Measurements from ENCODE around the gene NR2F1-AS1. TPM values are rescaled to one million over a fixed set of nuclear protein-coding genes. Genes with fewer than 3 reads are reported as not detected.

NR2F1-AS1 gene
- total and polyA plus RNA-seq, 2 of the 4 experiments (the other 2 are of a cell fraction): 12.5 to 12.8 TPM

DNA sequence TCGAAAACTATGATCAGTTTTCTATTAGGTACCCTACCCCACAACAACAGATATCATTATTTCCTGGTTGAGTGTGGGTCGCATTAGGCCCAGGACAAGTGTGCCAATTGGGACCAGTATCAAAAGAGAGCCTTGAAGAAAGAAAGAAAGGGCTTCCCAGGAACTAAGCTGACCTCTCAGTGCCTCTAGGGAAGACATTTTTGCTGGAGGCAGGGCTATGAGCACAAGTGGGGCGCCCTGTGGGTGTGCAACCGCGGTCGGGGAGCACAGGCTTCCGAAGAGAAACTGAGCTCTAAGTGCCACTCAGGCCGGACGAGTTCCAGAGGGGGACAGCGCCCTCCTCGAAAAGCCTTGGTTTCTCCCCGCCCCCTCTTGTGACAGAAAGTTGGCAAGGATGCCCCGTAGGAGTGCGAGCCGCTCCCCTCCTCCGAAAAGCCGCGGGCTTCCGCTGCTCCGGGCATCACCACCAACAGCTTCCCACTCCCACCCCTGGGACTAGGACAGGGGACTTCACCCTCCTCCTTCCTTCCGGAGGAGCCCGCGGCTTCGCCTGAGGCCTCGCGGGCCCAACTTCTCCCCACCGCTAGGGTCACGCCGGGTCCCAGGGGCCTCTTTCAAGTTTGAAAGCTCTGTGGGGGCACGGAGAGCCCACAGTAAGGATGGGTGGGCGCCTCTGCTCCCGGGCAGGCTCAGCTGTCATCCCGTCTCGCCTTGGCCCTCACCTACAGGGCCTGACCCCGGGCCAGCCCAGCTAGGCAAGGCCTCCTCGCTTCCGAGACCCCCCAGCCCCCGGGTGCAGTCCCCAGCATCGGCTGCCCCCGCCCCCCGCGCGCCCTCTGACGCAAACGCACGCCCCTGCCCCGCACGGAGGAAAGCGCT is 2.0 kb downstream of the NR2F1-AS1 start:
- Histone ChIP-seq H3K4ac (ENCODE audit: low read depth, low read length) (peak overlapping the region; percentile 98), H2BK120ac (ENCODE audit: low read depth, low read length) (peak overlapping the region; percentile 98), H3K23ac (ENCODE audit: low read depth, low read length) (peak overlapping the region; percentile 98), H2AFZ (replicated peaks; ENCODE audit: low read length, poor library complexity) (peak overlapping the region; percentile 86), H3K27ac (ENCODE audit: insufficient read depth, low read length) (peak overlapping the region; percentile 96), H4K20me1 (ENCODE audit: insufficient read depth, low read length) (no peaks in the 10 kb centered on the region), H3K79me1 (ENCODE audit: low read depth in 1 of 2, low read length in 2 of 2) (peaks cover 13 to 44% of the 10 kb centered on the region in 2 experiments), H3K4me3 (ENCODE audit: insufficient read depth, low read depth, low read length) (peak overlapping the region; percentile 81), H4K91ac (ENCODE audit: insufficient read depth, low read depth, low read length) (peak overlapping the region; percentile 98), H3K9ac (ENCODE audit: low read depth, low read length) (peak overlapping the region; percentile 93), H4K8ac (ENCODE audit: low read depth in 2 of 2, low read length in 2 of 2) (peak overlapping the region; percentile 95 to 100), H3K18ac (ENCODE audit: low read depth, low read length) (peak overlapping the region; percentile 95), H2AK5ac (ENCODE audit: low read depth, low read length) (peak overlapping the region; percentile 90), H3K9me3 (ENCODE audit: control insufficient read depth, insufficient read depth, low read length) (no peaks in the 10 kb centered on the region), H4K5ac (ENCODE audit: low read depth, low read length) (peak overlapping the region; percentile 95), H3K4me1 (ENCODE audit: control insufficient read depth, insufficient read depth, low read length) (peaks cover 10% of the 10 kb centered on the region), H2BK20ac (ENCODE audit: low read depth, low read length) (peak overlapping the region; percentile 86), H2BK15ac (ENCODE audit: low read depth, low read length) (peak overlapping the region; percentile 97), H3K56ac (ENCODE audit: extremely low read depth, insufficient read depth, low read length) (peak overlapping the region; percentile 91), H3K36me3 (ENCODE audit: control insufficient read depth, insufficient read depth, low read length) (no peaks in the 10 kb centered on the region), H2AK9ac (replicated peaks; ENCODE audit: low read depth, low read length, poor library complexity) (peak overlapping the region; percentile 98), H3K27me3 (ENCODE audit: control insufficient read depth, insufficient read depth, low read length) (no peaks in the 10 kb centered on the region), H3K14ac (replicated peaks; ENCODE audit: low read depth, low read length) (peak overlapping the region; percentile 90), H3K4me2 (ENCODE audit: low read depth, low read length) (peak overlapping the region; percentile 89), H2BK5ac (ENCODE audit: low read depth, low read length, poor library complexity, severe bottlenecking) (peak overlapping the region; percentile 98), H3K9me1 (ENCODE audit: insufficient read depth, low read length) (no peaks in the 10 kb centered on the region)
- no TSS peak for BruUV-seq (replicated peaks)
- dilution Hi-C loops (cut with HindIII; ENCODE audit: low sequenced_read_pairs, unreplicated experiment) (no loop called here), intact Hi-C loops (cut with micrococcal nuclease) (loop anchor here (1.0 to 5.0 kb wide), 4 partner anchors 220 to 742 kb away; no protein-coding TSS in a partner anchor), in situ Hi-C loops (cut with MboI; ENCODE audit: low sequenced_read_pairs) (loop anchor here (10.0 to 25.0 kb wide), 5 partner anchors 494 to 1267 kb away; no protein-coding TSS in a partner anchor)
- DNase-seq (peak; percentile 72), ATAC-seq (ENCODE audit: low read depth) (peak; percentile 13)
- POLR2A ChIA-PET (ENCODE audit: unreplicated experiment): interaction anchor here (0.7 to 1.1 kb wide), 2 partner anchors 446 to 561 kb away, joined by 3 to 5 read pairs; no protein-coding TSS in a partner anchor
- 0% methylated on average over 8 of the region's 49 CpGs; no CpG with 5 or more reads in 1 of the 2 experiments for WGBS, 2 experiments (ENCODE audit: extremely low coverage in 2 of 2, insufficient read length in 1 of 2)
- TF ChIP-seq MAZ (IDR thresholded peaks at IDR 0.05; ENCODE audit: borderline replicate concordance, low read depth, low read length) (peak; percentile 73; the same call in 1 of the 2 replicates), RAD21 (IDR thresholded peaks at IDR 0.05; ENCODE audit: low read length) (peak; percentile 13; the same call in 1 of the 2 replicates), BHLHE40 (IDR thresholded peaks at IDR 0.05; ENCODE audit: low read depth, low read length) (no peak), NFE2L2 (IDR thresholded peaks at IDR 0.05; ENCODE audit: low read depth, low read length) (no peak), POLR2A (IDR thresholded peaks at IDR 0.05; ENCODE audit: low read depth, low read length) (peak; percentile 18; the same call in 1 of the 2 replicates)
- TF ChIP-seq, protein P1, sequence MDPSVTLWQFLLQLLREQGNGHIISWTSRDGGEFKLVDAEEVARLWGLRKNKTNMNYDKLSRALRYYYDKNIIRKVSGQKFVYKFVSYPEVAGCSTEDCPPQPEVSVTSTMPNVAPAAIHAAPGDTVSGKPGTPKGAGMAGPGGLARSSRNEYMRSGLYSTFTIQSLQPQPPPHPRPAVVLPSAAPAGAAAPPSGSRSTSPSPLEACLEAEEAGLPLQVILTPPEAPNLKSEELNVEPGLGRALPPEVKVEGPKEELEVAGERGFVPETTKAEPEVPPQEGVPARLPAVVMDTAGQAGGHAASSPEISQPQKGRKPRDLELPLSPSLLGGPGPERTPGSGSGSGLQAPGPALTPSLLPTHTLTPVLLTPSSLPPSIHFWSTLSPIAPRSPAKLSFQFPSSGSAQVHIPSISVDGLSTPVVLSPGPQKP (IDR thresholded peaks at IDR 0.05; ENCODE audit: borderline replicate concordance, low read depth, low read length): no peak
- CTCF ChIA-PET: interaction anchor here (0.5 to 1.3 kb wide), 5 partner anchors 8 to 1570 kb away, joined by 3 to 4 read pairs (median 3); no protein-coding TSS in a partner anchor

All from IMR-90 (cell line).